Fibroblast of skin of left biceps (primary cell): ENCODE results near the gene LIF.

ENCODE experiments used
- DNase-seq, 2 experiments: peaks; one replicate each; pipeline ENCODE4 v3.0.0-alpha.2; 2013; ENCODE audit warnings: low read depth in 2 of 2

The LIF gene

GRCh38 chr22:30262917-30263741 lies 16.6 kb upstream of the LIF start:
- no peak for DNase-seq

- no peak for DNase-seq
Measured at GRCh38 chr22:30262112-30262511, 15.6 kb upstream of the LIF start.

GRCh38 chr22:30261134-30261533 lies 14.6 kb upstream of the LIF start:
- DNase-seq = no peak

- no peak for DNase-seq
Measured at GRCh38 chr22:30260682-30261081, 14.1 kb upstream of the LIF start.

GRCh38 chr22:30260276-30260675 lies 13.7 kb upstream of the LIF start:
- DNase-seq = no peak

GRCh38 chr22:30254314-30254713 lies 7.8 kb upstream of the LIF start:
- no peak for DNase-seq

GRCh38 chr22:30253205-30253852 lies 6.8 kb upstream of the LIF start:
- DNase-seq = no peak

GRCh38 chr22:30252411-30253204 lies 6.0 kb upstream of the LIF start:
- no peak for DNase-seq

- DNase-seq = no peak
Measured at GRCh38 chr22:30251711-30252110, 5.2 kb upstream of the LIF start.

- no peak for DNase-seq
Measured at GRCh38 chr22:30250661-30251267, 4.2 kb upstream of the LIF start.

- no peak for DNase-seq
Measured at GRCh38 chr22:30250039-30250565, 3.5 kb upstream of the LIF start.

- no peak for DNase-seq
Measured at GRCh38 chr22:30249049-30250038, 2.8 kb upstream of the LIF start.

- no peak for DNase-seq
Measured at GRCh38 chr22:30248484-30248883, 1.9 kb upstream of the LIF start.

- no peak for DNase-seq
Measured at GRCh38 chr22:30247974-30248373, 1.4 kb upstream of the LIF start.

GRCh38 chr22:30247561-30247960 lies 1.0 kb upstream of the LIF start:
- no peak for DNase-seq

GRCh38 chr22:30246814-30247376 lies 336 bp upstream of the LIF start:
- no peak for DNase-seq

GRCh38 chr22:30245181-30245984 lies 1.2 kb downstream of the LIF start:
- no peak for DNase-seq

GRCh38 chr22:30244641-30245040 lies 1.9 kb downstream of the LIF start:
- DNase-seq = no peak

- DNase-seq = no peak
Measured at GRCh38 chr22:30244066-30244465, 2.5 kb downstream of the LIF start.
